ENCODE results near the gene METTL24. TPM values are rescaled to one million over a fixed set of nuclear protein-coding genes. Genes with fewer than 3 reads are reported as not detected.
A peak's percentile ranks its signal among the peaks of the same experiment; 100 is the strongest.
"Not testable (repeated sequence)": the region's sequence is repeated elsewhere in the genome, so short reads cannot be mapped to it uniquely, and the experiment has no call there.

METTL24 gene
- total and polyA plus RNA-seq, 2 experiments from 2014 or later = not detected

- no peaks in the 10 kb centered on the region for H3K4me1 ChIP-seq (ENCODE audit: insufficient read depth)
- H4K20me1 ChIP-seq (ENCODE audit: insufficient read depth) = no peaks in the 10 kb centered on the region
- 77% methylated on average over 5 of the region's 5 CpGs for WGBS, 2 experiments (ENCODE audit: low coverage in 1 of 2, low lambda C conversion rate in 2 of 2, missing lambda C conversion rate in 2 of 2)
- H2AFZ ChIP-seq = no peak overlapping the region
- DNase-seq = no peak
- no peak overlapping the region for H3K4me2 ChIP-seq (ENCODE audit: unreplicated experiment)
- TF ChIP-seq EZH2 (IDR thresholded peaks at IDR 0.05; ENCODE audit: insufficient read depth, poor library complexity, severe bottlenecking) = no peak
- TF ChIP-seq EZH2phosphoT487 (IDR thresholded peaks at IDR 0.05; ENCODE audit: insufficient read depth, low read depth) = no peak
- no peak overlapping the region for H3K4me3 ChIP-seq
- no peak overlapping the region for H3K27ac ChIP-seq
- no peaks in the 10 kb centered on the region for H3F3A ChIP-seq (ENCODE audit: insufficient read depth)
- H3K9me3 ChIP-seq (ENCODE audit: low read depth) = no peaks in the 10 kb centered on the region
- H3K9ac ChIP-seq = no peak overlapping the region
- in situ Hi-C loops (cut with MboI) = no loop called here
- H3K79me2 ChIP-seq (ENCODE audit: insufficient read depth) = no peaks in the 10 kb centered on the region
- no peaks in the 10 kb centered on the region for H3K27me3 ChIP-seq (replicated peaks; ENCODE audit: insufficient read depth)
- H3K36me3 ChIP-seq (ENCODE audit: low read depth) = no peaks in the 10 kb centered on the region
- no peaks in the 10 kb centered on the region for H3K9me2 ChIP-seq (ENCODE audit: insufficient read depth)
Measured at GRCh38 chr6:110250838-110251237, 107.3 kb downstream of the METTL24 start.

GRCh38 chr6:110250058-110250457 is 108.1 kb downstream of the METTL24 start:
- Histone ChIP-seq H3K27ac (no peak overlapping the region), H3K9me3 (ENCODE audit: low read depth) (no peaks in the 10 kb centered on the region), H3F3A (ENCODE audit: insufficient read depth) (no peaks in the 10 kb centered on the region), H3K27me3 (replicated peaks; ENCODE audit: insufficient read depth) (no peaks in the 10 kb centered on the region), H3K36me3 (ENCODE audit: low read depth) (no peaks in the 10 kb centered on the region), H3K79me2 (ENCODE audit: insufficient read depth) (no peaks in the 10 kb centered on the region), H3K4me3 (no peak overlapping the region), H3K9me2 (ENCODE audit: insufficient read depth) (no peaks in the 10 kb centered on the region), H3K4me2 (ENCODE audit: unreplicated experiment) (no peak overlapping the region), H4K20me1 (ENCODE audit: insufficient read depth) (no peaks in the 10 kb centered on the region), H2AFZ (no peak overlapping the region), H3K4me1 (ENCODE audit: insufficient read depth) (no peaks in the 10 kb centered on the region), H3K9ac (no peak overlapping the region)
- TF ChIP-seq EZH2 (IDR thresholded peaks at IDR 0.05; ENCODE audit: insufficient read depth, poor library complexity, severe bottlenecking) = no peak
- TF ChIP-seq EZH2phosphoT487 (IDR thresholded peaks at IDR 0.05; ENCODE audit: insufficient read depth, low read depth) = no peak
- in situ Hi-C loops (cut with MboI) = no loop called here
- WGBS, 2 experiments (ENCODE audit: low coverage in 1 of 2, low lambda C conversion rate in 2 of 2, missing lambda C conversion rate in 2 of 2) = 60 to 64% methylated on average over 4 of the region's 4 CpGs
- DNase-seq = no peak

GRCh38 chr6:110246900-110247546 is 111.1 kb downstream of the METTL24 start:
- no peaks in the 10 kb centered on the region for H3K36me3 ChIP-seq (ENCODE audit: low read depth)
- no peak for TF ChIP-seq EZH2 (IDR thresholded peaks at IDR 0.05; ENCODE audit: insufficient read depth, poor library complexity, severe bottlenecking)
- TF ChIP-seq EZH2phosphoT487 (IDR thresholded peaks at IDR 0.05; ENCODE audit: insufficient read depth, low read depth) = no peak
- H3K27me3 ChIP-seq (replicated peaks; ENCODE audit: insufficient read depth) = no peaks in the 10 kb centered on the region
- no peak overlapping the region for H3K27ac ChIP-seq
- WGBS, 2 experiments (ENCODE audit: low coverage in 1 of 2, low lambda C conversion rate in 2 of 2, missing lambda C conversion rate in 2 of 2) = 85 to 88% methylated on average over 3 of the region's 3 CpGs
- in situ Hi-C loops (cut with MboI) = no loop called here
- no peaks in the 10 kb centered on the region for H3K4me1 ChIP-seq (ENCODE audit: insufficient read depth)
- no peak overlapping the region for H3K4me2 ChIP-seq (ENCODE audit: unreplicated experiment)
- no peaks in the 10 kb centered on the region for H3K9me2 ChIP-seq (ENCODE audit: insufficient read depth)
- DNase-seq = no peak
- H2AFZ ChIP-seq = no peak overlapping the region
- H3K79me2 ChIP-seq (ENCODE audit: insufficient read depth) = no peaks in the 10 kb centered on the region
- H3K9me3 ChIP-seq (ENCODE audit: low read depth) = no peaks in the 10 kb centered on the region
- no peak overlapping the region for H3K9ac ChIP-seq
- H3F3A ChIP-seq (ENCODE audit: insufficient read depth) = no peaks in the 10 kb centered on the region
- no peaks in the 10 kb centered on the region for H4K20me1 ChIP-seq (ENCODE audit: insufficient read depth)
- no peak overlapping the region for H3K4me3 ChIP-seq

- Histone ChIP-seq H3K4me3 (no peak overlapping the region), H3K4me2 (ENCODE audit: unreplicated experiment) (no peak overlapping the region), H3K9me2 (ENCODE audit: insufficient read depth) (no peaks in the 10 kb centered on the region), H2AFZ (no peak overlapping the region), H3K4me1 (ENCODE audit: insufficient read depth) (no peaks in the 10 kb centered on the region), H3K79me2 (ENCODE audit: insufficient read depth) (no peaks in the 10 kb centered on the region), H3K27me3 (replicated peaks; ENCODE audit: insufficient read depth) (no peaks in the 10 kb centered on the region), H3K9ac (no peak overlapping the region), H3F3A (ENCODE audit: insufficient read depth) (no peaks in the 10 kb centered on the region), H3K27ac (no peak overlapping the region), H4K20me1 (ENCODE audit: insufficient read depth) (no peaks in the 10 kb centered on the region), H3K9me3 (ENCODE audit: low read depth) (no peaks in the 10 kb centered on the region), H3K36me3 (ENCODE audit: low read depth) (no peaks in the 10 kb centered on the region)
- 83 to 89% methylated on average over 3 of the region's 3 CpGs for WGBS, 2 experiments (ENCODE audit: low coverage in 1 of 2, low lambda C conversion rate in 2 of 2, missing lambda C conversion rate in 2 of 2)
- in situ Hi-C loops (cut with MboI) = no loop called here
- TF ChIP-seq EZH2 (IDR thresholded peaks at IDR 0.05; ENCODE audit: insufficient read depth, poor library complexity, severe bottlenecking) (no peak), EZH2phosphoT487 (IDR thresholded peaks at IDR 0.05; ENCODE audit: insufficient read depth, low read depth) (no peak)
- DNase-seq = no peak
Measured at GRCh38 chr6:110246378-110246777, 111.8 kb downstream of the METTL24 start.

GRCh38 chr6:110244621-110245020 is 113.5 kb downstream of the METTL24 start:
- DNase-seq = peak; percentile 9

More at GRCh38 chr6:110244621-110245020, 113.5 kb downstream of the METTL24 start:
- H3K27ac ChIP-seq; H3K4me3 ChIP-seq; H3K9ac ChIP-seq; H3K9me3 ChIP-seq (ENCODE audit: low read depth); H2AFZ ChIP-seq; H3K27me3 ChIP-seq (replicated peaks; ENCODE audit: insufficient read depth); H3K4me2 ChIP-seq (ENCODE audit: unreplicated experiment); H3K9me2 ChIP-seq (ENCODE audit: insufficient read depth); H3K79me2 ChIP-seq (ENCODE audit: insufficient read depth); H3K4me1 ChIP-seq (ENCODE audit: insufficient read depth); H3F3A ChIP-seq (ENCODE audit: insufficient read depth); in situ Hi-C loops (cut with MboI); H3K36me3 ChIP-seq (ENCODE audit: low read depth); H4K20me1 ChIP-seq (ENCODE audit: insufficient read depth): not testable (repeated sequence)
- 78 to 79% methylated on average over 3 of the region's 3 CpGs for WGBS, 2 experiments (ENCODE audit: low coverage in 1 of 2, low lambda C conversion rate in 2 of 2, missing lambda C conversion rate in 2 of 2)
